GM21576 (cell line): ENCODE results near the gene OR2A1.
A peak's percentile ranks its signal among the peaks of the same experiment; 100 is the strongest.
"Not testable (repeated sequence)": the region's sequence is repeated elsewhere in the genome, so short reads cannot be mapped to it uniquely, and the experiment has no call there.

ENCODE experiments used
- ATAC-seq: cut with Tn5 transposase; IDR thresholded peaks from one replicate; pipeline ENCODE4 v1.9.1; 2021; ENCODE audit warnings: mild to moderate bottlenecking, moderate library complexity; ENCODE audit not compliant: unreplicated experiment

OR2A1 gene

DNA sequence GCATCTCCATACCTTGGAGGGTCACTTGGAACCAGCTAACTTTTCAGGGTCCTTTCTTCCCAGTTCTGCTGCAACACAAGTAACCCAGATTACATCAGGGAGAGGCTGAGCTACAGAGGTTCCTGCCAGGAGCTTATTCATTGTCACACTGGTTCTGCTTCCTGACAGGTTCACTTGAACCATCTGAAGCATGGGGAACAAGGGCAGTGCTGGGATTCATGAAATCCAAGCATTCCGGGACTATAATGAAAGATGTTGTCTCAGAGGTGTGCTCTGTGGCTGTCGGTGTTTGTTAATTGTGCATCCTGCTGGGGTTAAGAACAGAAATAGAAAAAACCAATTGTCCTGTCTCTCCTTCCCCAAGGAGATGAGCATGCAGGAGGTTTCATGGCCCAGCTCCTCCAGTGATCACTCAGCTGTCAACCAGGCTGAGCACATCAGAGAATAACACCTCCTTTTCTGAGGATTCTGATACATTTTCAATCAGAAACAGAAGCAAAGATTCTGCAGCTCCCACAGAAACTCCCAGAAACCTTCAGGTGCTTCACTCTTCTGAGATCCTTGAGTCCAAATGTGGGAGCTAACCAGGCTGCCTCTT lies at the start of gene OR2A1:
Gene OR2A1, plus strand, starts transcription at position 548 of the 598 bp plus-strand sequence. CDS start 5,706 bp downstream, outside the sequence.
- ATAC-seq, result not testable (repeated sequence)

GRCh38 chr7:144264692-144265091 lies 47.5 kb upstream of the OR2A1 start, which contains the start of gene OR2A7:
OR2A7 (minus strand) TSS chr7:144264792; CDS start chr7:144259628, 5,164 bp downstream.
- ATAC-seq, result not testable (repeated sequence)

DNA sequence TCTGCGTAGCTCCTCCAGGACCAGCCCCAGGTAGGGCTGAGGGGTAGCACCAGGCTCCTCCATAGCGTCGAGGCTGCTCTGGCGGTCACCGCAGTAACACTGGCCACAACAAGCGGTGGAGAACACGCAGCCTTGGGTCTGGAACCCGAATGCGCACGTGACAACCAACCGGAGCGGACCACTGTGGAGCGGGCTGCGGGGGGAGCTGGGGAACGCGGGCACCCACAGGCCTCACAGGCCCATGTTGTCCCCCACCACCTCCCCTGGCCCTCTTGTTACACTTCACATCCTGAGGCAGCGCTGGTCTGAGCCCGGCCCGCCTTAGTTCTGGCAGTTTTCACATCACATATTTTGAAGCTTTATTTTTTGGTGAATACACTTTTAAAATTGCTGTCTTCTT lies 43.0 kb upstream of the OR2A1 start, which contains the start of gene CTAGE8:
Gene CTAGE8, minus strand, starts transcription at position 101 of the 400 bp plus-strand sequence. Its CDS starts 38 bp downstream, at position 63.
- not testable (repeated sequence) for ATAC-seq

- not testable (repeated sequence) for ATAC-seq
Measured at GRCh38 chr7:144275281-144275680, 36.9 kb upstream of the OR2A1 start.

DNA sequence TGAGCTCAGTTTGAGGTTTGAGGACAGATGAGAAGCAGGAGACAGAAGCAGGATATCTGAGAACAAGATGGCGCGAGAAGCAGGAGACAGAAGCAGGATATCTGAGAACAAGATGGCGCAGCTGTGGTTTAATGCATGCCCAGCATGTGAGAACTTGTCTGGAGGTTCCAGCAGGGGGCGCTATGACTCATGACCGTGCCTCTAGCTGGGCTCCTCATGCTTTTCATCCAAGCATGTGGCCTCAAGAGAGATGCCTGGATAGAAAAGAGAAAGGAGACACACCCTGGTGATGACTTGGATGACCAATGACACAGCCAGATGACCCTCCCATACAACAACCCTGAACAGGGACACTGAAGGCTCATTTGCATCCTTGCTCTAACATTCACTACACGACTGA lies 32.2 kb upstream of the OR2A1 start:
- ATAC-seq, result not testable (repeated sequence)

DNA sequence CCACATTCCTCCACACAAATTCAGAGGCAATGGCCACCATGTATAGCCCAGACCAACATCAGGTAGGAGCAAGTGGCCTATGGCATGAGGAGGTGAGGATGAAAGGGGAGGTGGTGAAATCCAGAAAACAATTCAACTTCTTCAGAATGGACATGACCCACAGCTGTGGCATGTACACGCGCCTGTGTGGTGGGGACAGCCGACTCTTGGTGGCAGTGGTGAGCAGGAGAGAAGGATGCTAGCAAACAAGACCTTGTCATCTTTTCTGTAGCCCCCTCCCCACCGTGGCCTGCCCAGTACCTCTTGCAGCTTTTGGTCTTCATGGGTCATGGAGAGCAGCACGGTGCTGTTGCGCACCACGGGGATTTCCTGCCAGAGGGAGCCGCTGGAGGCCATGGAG lies 30.2 kb upstream of the OR2A1 start:
- ATAC-seq, result not testable (repeated sequence)

- ATAC-seq, result not testable (repeated sequence)
Measured at GRCh38 chr7:144282490-144282889, 29.7 kb upstream of the OR2A1 start.

GRCh38 chr7:144283716-144284115 lies 28.5 kb upstream of the OR2A1 start:
- not testable (repeated sequence) for ATAC-seq

- not testable (repeated sequence) for ATAC-seq
Measured at GRCh38 chr7:144287171-144287784, 24.9 kb upstream of the OR2A1 start.

- ATAC-seq, result not testable (repeated sequence)
Measured at GRCh38 chr7:144291607-144292006, 20.6 kb upstream of the OR2A1 start.

DNA sequence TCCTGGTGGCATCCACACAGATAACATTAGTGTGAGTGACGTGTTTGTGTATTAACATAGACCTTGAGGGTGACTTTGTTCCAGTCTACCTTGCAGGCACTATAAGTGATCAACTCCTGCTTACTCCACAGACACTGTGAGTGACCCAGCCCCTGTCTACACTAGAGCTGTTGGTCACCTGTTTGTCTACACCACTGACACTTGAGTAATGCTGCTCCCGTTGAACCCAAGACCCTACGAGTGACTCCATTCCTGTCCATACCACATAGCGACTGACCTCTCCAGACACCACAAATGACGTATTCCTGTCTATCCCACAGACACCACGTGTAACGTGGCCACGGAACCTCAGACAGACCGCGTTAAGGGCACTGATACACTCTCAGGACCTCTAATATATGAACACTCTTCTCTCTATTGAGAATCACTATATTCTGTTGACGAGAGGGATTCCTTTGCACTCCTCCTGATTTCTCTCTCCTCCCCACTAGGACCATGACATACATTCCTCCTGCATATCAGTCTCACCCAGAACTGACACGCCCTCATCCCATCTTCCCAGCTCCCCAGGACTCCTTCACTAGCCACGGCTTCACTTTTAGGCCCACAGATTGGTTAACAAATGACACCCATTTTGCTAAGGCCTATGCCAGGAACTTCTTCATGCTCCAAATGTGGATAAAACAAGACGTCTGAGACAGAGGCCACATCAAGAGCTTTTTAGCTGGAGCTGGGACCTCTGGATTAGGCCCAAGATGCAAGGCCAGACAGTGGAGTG lies 19.6 kb upstream of the OR2A1 start:
- not testable (repeated sequence) for ATAC-seq

DNA sequence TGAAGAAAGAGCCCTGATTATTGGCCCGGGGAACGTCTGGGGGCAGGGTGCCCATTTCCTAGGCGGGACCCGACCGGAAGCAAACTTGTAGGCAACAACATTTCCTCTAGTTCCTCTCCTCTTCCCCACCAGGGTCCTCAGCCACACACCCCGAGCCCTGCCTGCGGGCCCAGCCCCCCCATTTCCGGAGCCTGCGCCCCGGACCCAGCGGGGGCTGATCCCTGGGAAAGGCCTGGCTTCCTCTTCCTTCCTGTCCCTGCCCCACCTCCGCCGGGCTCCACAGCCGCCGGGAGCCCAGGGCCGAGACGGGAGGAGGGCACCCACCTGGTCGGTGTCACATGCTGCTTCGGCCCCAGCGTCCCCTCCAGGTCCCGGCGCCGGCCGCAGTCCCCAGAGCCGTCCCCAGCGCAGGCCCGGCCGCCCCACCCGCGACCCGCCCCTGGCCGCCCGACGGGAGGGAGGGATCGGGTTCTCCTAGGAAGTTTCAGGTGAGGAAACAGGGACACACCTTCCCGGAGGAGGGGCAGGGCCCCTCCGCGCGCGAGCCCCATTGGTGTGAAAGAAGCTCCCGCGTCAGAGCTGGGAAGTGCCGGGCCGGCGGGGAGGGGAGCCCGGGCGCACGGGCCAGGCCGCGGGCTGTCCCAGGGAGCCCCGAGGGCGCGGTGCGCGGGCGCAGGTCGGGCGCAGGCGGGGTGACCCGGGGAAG lies 18.3 kb upstream of the OR2A1 start:
- peak; percentile 60 for ATAC-seq

GRCh38 chr7:144302578-144303303 lies 9.5 kb upstream of the OR2A1 start:
- ATAC-seq, result not testable (repeated sequence)

DNA sequence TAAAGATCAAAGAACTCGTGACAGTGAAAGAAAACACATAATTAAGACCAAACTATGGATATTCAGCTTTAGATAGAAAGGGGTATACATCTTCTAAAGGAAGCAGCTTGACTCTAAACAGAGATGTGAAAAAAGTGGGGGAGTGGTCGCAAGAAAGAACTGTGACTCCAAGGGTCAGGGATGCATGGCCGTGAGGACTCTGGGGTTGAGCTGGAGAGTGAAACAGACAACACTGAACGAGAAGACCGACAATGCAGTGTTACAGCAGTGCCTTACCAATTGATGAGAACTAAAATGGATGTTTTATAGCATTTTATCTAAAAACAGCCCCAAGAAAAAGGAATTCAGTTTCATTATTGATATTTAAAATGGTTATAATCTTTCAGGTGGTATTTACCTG lies 8.6 kb upstream of the OR2A1 start:
- ATAC-seq, result not testable (repeated sequence)

GRCh38 chr7:144305156-144305555 lies 7.1 kb upstream of the OR2A1 start:
- ATAC-seq, result not testable (repeated sequence)

- ATAC-seq, result not testable (repeated sequence)
Measured at GRCh38 chr7:144309702-144310101, 2.5 kb upstream of the OR2A1 start.

DNA sequence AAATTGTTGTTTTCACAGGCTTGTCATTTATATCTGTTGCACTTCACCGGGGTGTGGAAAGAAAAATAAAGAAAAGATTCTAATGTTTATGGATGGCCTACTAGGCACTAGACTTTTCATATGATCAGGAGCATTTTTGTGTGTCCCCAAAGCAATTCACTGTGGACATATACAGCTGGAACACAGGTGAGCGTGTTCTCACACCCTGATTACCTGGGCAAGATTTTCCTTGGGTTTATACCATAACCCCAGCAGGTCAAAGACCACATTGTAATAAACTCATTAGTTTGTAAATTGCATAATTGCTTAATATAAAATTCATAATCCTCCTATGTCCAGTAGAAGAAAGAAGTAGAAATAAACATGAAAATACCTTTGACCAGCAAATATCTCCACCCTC lies 1.0 kb upstream of the OR2A1 start:
- ATAC-seq, result not testable (repeated sequence)

DNA sequence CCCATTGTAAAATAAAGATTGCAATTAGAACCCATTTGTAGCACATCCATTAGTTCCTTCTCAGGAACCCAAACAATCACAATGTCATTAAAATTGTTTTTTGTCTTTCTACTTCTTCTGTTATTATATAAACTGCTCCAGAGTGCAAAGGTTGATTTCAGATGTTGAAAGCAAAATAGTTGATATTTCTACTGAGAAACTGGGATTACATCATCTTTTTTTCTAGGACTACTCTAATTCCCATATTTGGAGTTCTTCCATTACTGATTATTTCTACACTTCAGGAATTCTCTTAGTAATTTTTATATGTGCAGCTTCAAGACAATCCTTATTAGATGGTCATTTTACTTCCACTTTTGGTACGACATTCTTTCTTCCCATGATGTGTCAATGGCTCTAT lies 5.3 kb downstream of the OR2A1 start:
- not testable (repeated sequence) for ATAC-seq

GRCh38 chr7:144319547-144319946 lies 7.3 kb downstream of the OR2A1 start:
- not testable (repeated sequence) for ATAC-seq

DNA sequence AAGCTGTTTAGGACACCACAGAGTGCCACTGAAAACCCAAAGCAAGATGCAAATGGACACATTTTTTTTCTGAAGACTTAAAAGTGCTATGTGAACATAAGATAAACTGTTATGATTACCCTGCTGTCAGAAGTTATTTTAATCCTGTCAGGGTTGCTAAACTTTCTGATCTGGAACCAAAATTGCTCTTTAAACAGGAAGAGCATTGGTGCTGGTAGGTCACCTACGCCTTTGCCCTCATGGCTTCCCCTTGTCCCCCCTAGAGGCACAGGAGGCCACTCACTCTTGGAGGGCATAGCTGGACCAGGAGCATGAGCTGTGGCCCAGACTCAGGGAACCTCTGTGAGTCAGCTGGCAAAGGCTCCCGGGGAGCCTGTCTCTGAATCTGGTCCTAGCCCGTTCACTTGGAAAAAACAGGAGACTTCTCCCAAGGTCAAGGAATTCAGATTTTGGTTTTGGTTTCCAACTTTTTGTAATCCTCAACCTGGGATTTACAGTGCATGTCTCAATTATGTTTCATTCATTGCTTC lies 9.5 kb downstream of the OR2A1 start:
- not testable (repeated sequence) for ATAC-seq
